22Rv1 (cell line): ENCODE data around the gene DCDC2.

Source experiments
- ZFX ChIP-seq: fragments of 450-650 bp; IDR thresholded peaks from 2 replicates; pipeline ENCODE4 v1.6.1; 2017; ENCODE audit warnings: antibody characterized with exemption, borderline replicate concordance
- TF ChIP-seq, protein P1 (sequence below): fragments of 450-650 bp; IDR thresholded peaks from 2 replicates; pipeline ENCODE4 v1.5.1; 2017; ENCODE audit warnings: mild to moderate bottlenecking

DNA sequence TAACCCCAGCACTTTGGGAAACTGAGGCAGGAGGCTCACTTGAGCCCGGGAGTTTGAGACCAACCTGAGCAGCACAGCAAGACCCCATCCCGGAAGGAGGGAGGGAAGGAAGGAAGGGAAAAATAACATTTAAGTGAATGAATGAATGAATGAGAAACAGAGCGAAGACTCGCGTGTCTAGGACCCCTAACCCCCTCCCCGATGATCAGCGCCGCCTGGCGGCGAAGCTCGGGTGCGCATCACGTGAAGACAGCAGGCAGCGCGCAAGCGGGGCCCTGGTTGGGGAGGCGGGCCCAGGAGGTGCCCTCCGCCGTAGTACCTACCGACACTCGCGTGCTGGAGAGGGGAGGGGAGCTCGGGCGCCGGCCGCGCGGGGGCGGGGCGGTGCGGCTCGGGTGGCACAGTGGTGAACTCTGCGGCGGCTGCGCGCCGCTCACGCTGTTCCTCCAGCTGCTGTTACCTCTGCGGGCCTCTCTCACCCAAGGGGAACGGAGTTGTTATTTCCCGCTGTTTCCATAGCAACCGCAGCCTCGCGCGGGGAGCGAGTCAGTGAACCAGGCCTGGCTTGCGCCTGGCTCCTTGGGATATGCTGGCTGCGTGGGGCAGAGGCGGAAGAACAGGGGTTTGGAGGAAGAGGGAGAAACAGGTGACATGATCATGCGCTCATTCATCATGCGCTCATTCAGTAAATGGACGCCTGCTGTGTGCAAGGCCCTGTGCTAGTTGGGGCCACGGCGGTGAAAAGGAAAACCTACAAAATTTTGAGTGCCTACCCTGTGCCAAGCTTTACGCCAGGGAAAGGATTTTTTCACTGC, 2.0 kb upstream of the DCDC2 start:
- TF ChIP-seq, protein P1, sequence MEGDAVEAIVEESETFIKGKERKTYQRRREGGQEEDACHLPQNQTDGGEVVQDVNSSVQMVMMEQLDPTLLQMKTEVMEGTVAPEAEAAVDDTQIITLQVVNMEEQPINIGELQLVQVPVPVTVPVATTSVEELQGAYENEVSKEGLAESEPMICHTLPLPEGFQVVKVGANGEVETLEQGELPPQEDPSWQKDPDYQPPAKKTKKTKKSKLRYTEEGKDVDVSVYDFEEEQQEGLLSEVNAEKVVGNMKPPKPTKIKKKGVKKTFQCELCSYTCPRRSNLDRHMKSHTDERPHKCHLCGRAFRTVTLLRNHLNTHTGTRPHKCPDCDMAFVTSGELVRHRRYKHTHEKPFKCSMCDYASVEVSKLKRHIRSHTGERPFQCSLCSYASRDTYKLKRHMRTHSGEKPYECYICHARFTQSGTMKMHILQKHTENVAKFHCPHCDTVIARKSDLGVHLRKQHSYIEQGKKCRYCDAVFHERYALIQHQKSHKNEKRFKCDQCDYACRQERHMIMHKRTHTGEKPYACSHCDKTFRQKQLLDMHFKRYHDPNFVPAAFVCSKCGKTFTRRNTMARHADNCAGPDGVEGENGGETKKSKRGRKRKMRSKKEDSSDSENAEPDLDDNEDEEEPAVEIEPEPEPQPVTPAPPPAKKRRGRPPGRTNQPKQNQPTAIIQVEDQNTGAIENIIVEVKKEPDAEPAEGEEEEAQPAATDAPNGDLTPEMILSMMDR = peak; percentile 90
- no peak for TF ChIP-seq ZFX
